SK-N-SH (cell line): ENCODE results near the gene GPR171. TPM values are rescaled to one million over a fixed set of nuclear protein-coding genes. Genes with fewer than 3 reads are reported as not detected.

Experiments used
- CTCF ChIA-PET: fragments of 300-600, 350-600 bp; formaldehyde crosslinking; extraction: SDS; loops from one replicate; lab custom pipeline; 2021; lab: Yijun Ruan, JAX
- POLR2A ChIA-PET: fragments of 350-600 bp; sonication (Branson Sonifier 250); formaldehyde crosslinking; extraction: SDS; loops from one replicate; lab custom pipeline; 2020; ENCODE audit warnings: antibody characterized with exemption, inconsistent platforms; lab: Yijun Ruan, JAX
- DNase-seq: peaks from one replicate; pipeline ENCODE4 v3.0.0; 2012
- H2AFZ ChIP-seq: fragments of 200-600 bp; sonication (generic); 2 replicates; pipeline ENCODE4 v1.8.1; 2016; ENCODE audit warnings: antibody characterized with exemption, mild to moderate bottlenecking, low read depth
- H3F3A ChIP-seq: fragments of 200-600 bp; sonication (generic); replicated peaks from 2 replicates; pipeline ENCODE3; 2016; ENCODE audit warnings: antibody characterized with exemption, mild to moderate bottlenecking; ENCODE audit not compliant: insufficient read depth
- H3K27ac ChIP-seq, 2 experiments: fragments of 200-500 bp in 1 of 2; fragments of 200-600 bp in 1 of 2; sonication (Bioruptor generic) in 1 of 2; sonication (generic), shearing (Covaris generic) in 1 of 2; 2 replicates each; pipeline versions ENCODE4 v1.5.1 to v1.6.1; 2014 to 2016; ENCODE audit warnings: low read depth in 2 of 2, inconsistent platforms in 1 of 2, low read length in 1 of 2, mild to moderate bottlenecking in 1 of 2, mixed read lengths in 1 of 2
- H3K27me3 ChIP-seq: fragments of 200-600 bp; sonication (generic), shearing (Covaris generic); 2 replicates; pipeline ENCODE4 v1.6.1; 2016; ENCODE audit warnings: mixed run types; ENCODE audit not compliant: insufficient read depth
- H3K36me3 ChIP-seq, 2 experiments: fragments of 200-500 bp in 1 of 2; fragments of 200-600 bp in 1 of 2; sonication (Bioruptor generic) in 1 of 2; sonication (generic) in 1 of 2; replicated peaks in 1 of 2; 2 replicates each; pipeline versions ENCODE3 to v1.5.1; 2014 to 2016; ENCODE audit warnings: low read length in 1 of 2, mild to moderate bottlenecking in 1 of 2; ENCODE audit not compliant: insufficient read depth in 2 of 2, control insufficient read depth in 1 of 2
- H3K4me1 ChIP-seq, 2 experiments: fragments of 200-500 bp in 1 of 2; fragments of 200-600 bp in 1 of 2; sonication (Bioruptor generic) in 1 of 2; sonication (generic), shearing (Covaris generic) in 1 of 2; 2 replicates each; pipeline versions ENCODE4 v1.5.1 to v1.6.1; 2014 to 2016; ENCODE audit warnings: low read depth in 1 of 2, low read length in 1 of 2, mixed run types in 1 of 2; ENCODE audit not compliant: insufficient read depth in 2 of 2, control insufficient read depth in 1 of 2
- H3K4me2 ChIP-seq: fragments of 200-600 bp; sonication (generic), shearing (Covaris generic); 2 replicates; pipeline ENCODE4 v1.6.1; 2017; ENCODE audit warnings: mixed run types
- H3K4me3 ChIP-seq, 2 experiments: fragments of 200-500 bp in 1 of 2; fragments of 200-600 bp in 1 of 2; sonication (Bioruptor generic) in 1 of 2; sonication (generic), shearing (Covaris generic) in 1 of 2; 2 replicates each; pipeline versions ENCODE4 v1.5.1 to v1.8.1; 2014 to 2016; ENCODE audit warnings: low read depth in 2 of 2, inconsistent platforms in 1 of 2, low read length in 1 of 2, mild to moderate bottlenecking in 1 of 2, mixed read lengths in 1 of 2, moderate library complexity in 1 of 2
- H3K79me2 ChIP-seq: fragments of 200-600 bp; sonication (generic); 2 replicates; pipeline ENCODE4 v1.8.1; 2017; ENCODE audit warnings: mild to moderate bottlenecking; ENCODE audit not compliant: insufficient read depth
- H3K9ac ChIP-seq: fragments of 200-600 bp; sonication (generic); 2 replicates; pipeline ENCODE4 v1.6.1; 2017; ENCODE audit warnings: mixed run types
- H3K9me2 ChIP-seq: fragments of 200-600 bp; sonication (generic); 2 replicates; pipeline ENCODE4 v1.6.1; 2017; ENCODE audit warnings: mixed run types
- H3K9me3 ChIP-seq: fragments of 200-600 bp; sonication (generic); 2 replicates; pipeline ENCODE4 v1.6.1; 2017; ENCODE audit warnings: mixed run types, mild to moderate bottlenecking, moderate library complexity
- H4K20me1 ChIP-seq: fragments of 200-600 bp; sonication (generic); 2 replicates; pipeline ENCODE4 v1.6.1; 2017; ENCODE audit warnings: mild to moderate bottlenecking, mixed run types; ENCODE audit not compliant: insufficient read depth
- CTCF ChIP-seq: fragments of 200-600 bp; sonication (generic); IDR thresholded peaks from 2 replicates; pipeline ENCODE4 v1.6.1; 2017; ENCODE audit warnings: antibody characterized with exemption, mild to moderate bottlenecking, moderate library complexity
- ELF1 ChIP-seq: IDR thresholded peaks from 2 replicates; pipeline ENCODE4 v1.4.0; 2012
- JUND ChIP-seq: IDR thresholded peaks from 2 replicates; pipeline ENCODE4 v1.4.0; 2012
- MXI1 ChIP-seq: IDR thresholded peaks from 2 replicates; pipeline ENCODE4 v1.6.1; 2012; ENCODE audit warnings: mild to moderate bottlenecking, low read depth, low read length, improper control_type of control experiment
- PBX3 ChIP-seq: IDR thresholded peaks from 2 replicates; pipeline ENCODE4; 2012
- RCOR1 ChIP-seq: fragments of 150-350 bp; IDR thresholded peaks from 2 replicates; pipeline ENCODE4 v1.6.1; 2017; ENCODE audit warnings: antibody characterized with exemption, low read length
- SIN3A ChIP-seq: IDR thresholded peaks from 2 replicates; pipeline ENCODE4 v1.6.1; 2012; ENCODE audit warnings: low read depth, mild to moderate bottlenecking, low read length, moderate library complexity, borderline replicate concordance
- TAF1 ChIP-seq: IDR thresholded peaks from 2 replicates; pipeline ENCODE4 v1.6.1; 2012; ENCODE audit warnings: low read depth, mild to moderate bottlenecking, low read length, moderate library complexity, borderline replicate concordance
- TEAD4 ChIP-seq: IDR thresholded peaks from 2 replicates; pipeline ENCODE4 v1.4.0; 2012; ENCODE audit warnings: mild to moderate bottlenecking, borderline replicate concordance; ENCODE audit not compliant: insufficient read depth
- USF1 ChIP-seq: IDR thresholded peaks from 2 replicates; pipeline ENCODE4 v1.4.0; 2012; ENCODE audit warnings: low read depth, borderline replicate concordance
- WGBS: methylation state at CpG from one replicate; pipeline ENCODE4 v1.1.6; 2017; ENCODE audit warnings: low lambda C conversion rate; 5-methylcytosine and 5-hydroxymethylcytosine counted together
- polyA plus RNA-seq, 3 experiments: library from polyadenylated mRNA; depleted of rRNA; stranded (reverse); fragments of >200 nt; gene quantifications; 2 replicates each; pipeline ENCODE4 v1.2.3, GENCODE V29; 2012
- TF ChIP-seq, protein P1 (sequence below): IDR thresholded peaks from 2 replicates; pipeline ENCODE4 v1.6.1; 2012; ENCODE audit warnings: mild to moderate bottlenecking, low read depth, low read length, moderate library complexity
- TF ChIP-seq, protein P2 (sequence below): IDR thresholded peaks from 2 replicates; pipeline ENCODE4 v1.4.0; 2012; ENCODE audit warnings: low read depth, borderline replicate concordance

Gene GPR171
- polyA plus RNA-seq, 1 of the 3 experiments (the other 2 are of a cell fraction), result not detected

DNA sequence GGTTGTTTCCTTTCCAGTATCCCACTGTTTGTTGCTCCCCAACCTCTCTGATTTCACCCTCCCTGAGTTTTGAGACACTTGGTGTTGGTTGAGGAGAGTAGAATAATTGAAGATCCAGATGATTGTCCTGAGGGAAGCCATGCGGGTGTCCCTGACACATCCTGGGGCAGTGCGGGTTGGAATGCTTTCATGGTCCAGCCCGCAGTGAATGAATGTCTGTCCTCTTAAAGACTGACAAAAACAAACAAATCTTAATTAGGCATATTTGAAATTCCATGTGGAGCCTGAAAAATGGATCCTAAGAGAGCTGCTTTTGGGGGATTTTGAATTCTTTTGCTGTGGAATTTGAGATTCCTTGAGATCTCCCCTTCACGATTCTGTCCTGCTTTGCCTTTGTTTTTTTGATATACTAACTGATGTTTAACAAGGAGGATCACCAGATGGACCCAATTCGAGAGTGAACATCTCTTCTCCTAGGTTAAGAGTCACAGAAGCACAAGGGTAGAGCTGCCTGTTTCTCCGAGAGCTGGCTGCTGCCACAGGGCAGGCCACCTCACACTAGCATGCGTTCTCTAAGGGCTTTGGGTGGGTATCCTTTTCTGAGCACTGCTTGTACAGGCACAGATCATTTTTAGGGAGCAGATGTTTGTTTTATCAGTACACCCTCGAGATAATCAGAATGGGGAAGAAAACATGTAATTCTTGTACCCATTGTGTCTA is 47.4 kb downstream of the GPR171 start:
- no peaks in the 10 kb centered on the region for H3F3A ChIP-seq
- H3K4me1 ChIP-seq, result peaks cover 0 to 9% of the 10 kb centered on the region in 2 experiments; a peak in 2 of 4 replicates
- no peak overlapping the region for H3K4me2 ChIP-seq
- TF ChIP-seq SIN3A, result no peak
- no peak for TF ChIP-seq CTCF
- no peak for TF ChIP-seq USF1
- TF ChIP-seq, protein P1, sequence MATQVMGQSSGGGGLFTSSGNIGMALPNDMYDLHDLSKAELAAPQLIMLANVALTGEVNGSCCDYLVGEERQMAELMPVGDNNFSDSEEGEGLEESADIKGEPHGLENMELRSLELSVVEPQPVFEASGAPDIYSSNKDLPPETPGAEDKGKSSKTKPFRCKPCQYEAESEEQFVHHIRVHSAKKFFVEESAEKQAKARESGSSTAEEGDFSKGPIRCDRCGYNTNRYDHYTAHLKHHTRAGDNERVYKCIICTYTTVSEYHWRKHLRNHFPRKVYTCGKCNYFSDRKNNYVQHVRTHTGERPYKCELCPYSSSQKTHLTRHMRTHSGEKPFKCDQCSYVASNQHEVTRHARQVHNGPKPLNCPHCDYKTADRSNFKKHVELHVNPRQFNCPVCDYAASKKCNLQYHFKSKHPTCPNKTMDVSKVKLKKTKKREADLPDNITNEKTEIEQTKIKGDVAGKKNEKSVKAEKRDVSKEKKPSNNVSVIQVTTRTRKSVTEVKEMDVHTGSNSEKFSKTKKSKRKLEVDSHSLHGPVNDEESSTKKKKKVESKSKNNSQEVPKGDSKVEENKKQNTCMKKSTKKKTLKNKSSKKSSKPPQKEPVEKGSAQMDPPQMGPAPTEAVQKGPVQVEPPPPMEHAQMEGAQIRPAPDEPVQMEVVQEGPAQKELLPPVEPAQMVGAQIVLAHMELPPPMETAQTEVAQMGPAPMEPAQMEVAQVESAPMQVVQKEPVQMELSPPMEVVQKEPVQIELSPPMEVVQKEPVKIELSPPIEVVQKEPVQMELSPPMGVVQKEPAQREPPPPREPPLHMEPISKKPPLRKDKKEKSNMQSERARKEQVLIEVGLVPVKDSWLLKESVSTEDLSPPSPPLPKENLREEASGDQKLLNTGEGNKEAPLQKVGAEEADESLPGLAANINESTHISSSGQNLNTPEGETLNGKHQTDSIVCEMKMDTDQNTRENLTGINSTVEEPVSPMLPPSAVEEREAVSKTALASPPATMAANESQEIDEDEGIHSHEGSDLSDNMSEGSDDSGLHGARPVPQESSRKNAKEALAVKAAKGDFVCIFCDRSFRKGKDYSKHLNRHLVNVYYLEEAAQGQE, result no peak
- TF ChIP-seq, protein P2, sequence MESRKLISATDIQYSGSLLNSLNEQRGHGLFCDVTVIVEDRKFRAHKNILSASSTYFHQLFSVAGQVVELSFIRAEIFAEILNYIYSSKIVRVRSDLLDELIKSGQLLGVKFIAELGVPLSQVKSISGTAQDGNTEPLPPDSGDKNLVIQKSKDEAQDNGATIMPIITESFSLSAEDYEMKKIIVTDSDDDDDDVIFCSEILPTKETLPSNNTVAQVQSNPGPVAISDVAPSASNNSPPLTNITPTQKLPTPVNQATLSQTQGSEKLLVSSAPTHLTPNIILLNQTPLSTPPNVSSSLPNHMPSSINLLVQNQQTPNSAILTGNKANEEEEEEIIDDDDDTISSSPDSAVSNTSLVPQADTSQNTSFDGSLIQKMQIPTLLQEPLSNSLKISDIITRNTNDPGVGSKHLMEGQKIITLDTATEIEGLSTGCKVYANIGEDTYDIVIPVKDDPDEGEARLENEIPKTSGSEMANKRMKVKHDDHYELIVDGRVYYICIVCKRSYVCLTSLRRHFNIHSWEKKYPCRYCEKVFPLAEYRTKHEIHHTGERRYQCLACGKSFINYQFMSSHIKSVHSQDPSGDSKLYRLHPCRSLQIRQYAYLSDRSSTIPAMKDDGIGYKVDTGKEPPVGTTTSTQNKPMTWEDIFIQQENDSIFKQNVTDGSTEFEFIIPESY, result no peak
- TF ChIP-seq TAF1, result no peak
- TF ChIP-seq ELF1, result no peak
- TF ChIP-seq JUND, result no peak
- no peak for TF ChIP-seq RCOR1
- no peak for TF ChIP-seq TEAD4
- TF ChIP-seq PBX3, result no peak
- no peak for TF ChIP-seq MXI1
- ChIA-PET POLR2A (no interaction called here), CTCF (interaction anchor here (0.9 to 2.4 kb wide), 13 partner anchors 9 to 230 kb away, joined by 3 to 15 read pairs (median 5); partner anchors contain the start of gene MED12L)
- no peaks in the 10 kb centered on the region for H3K79me2 ChIP-seq
- no peaks in the 10 kb centered on the region for H3K9me3 ChIP-seq
- no peak overlapping the region for H3K9ac ChIP-seq
- no peak overlapping the region; a peak in 1 of 4 replicates for H3K27ac ChIP-seq
- no peak overlapping the region for H3K4me3 ChIP-seq
- H4K20me1 ChIP-seq, result no peaks in the 10 kb centered on the region
- H3K27me3 ChIP-seq, result peaks cover 1% of the 10 kb centered on the region; the same call in 1 of the 2 replicates
- DNase-seq, result no peak
- no peaks in the 10 kb centered on the region for H3K36me3 ChIP-seq
- no peak overlapping the region for H2AFZ ChIP-seq
- 60% methylated on average over 8 of the region's 8 CpGs for WGBS
- no peaks in the 10 kb centered on the region for H3K9me2 ChIP-seq
